ENCODE results near the gene SPRED2. TPM values are rescaled to one million over a fixed set of nuclear protein-coding genes. Genes with fewer than 3 reads are reported as not detected.

SPRED2 gene
- total RNA-seq, 1 experiment from 2014 or later, result 33.3 TPM

GRCh38 chr2:65396348-65397026 lies 35.9 kb downstream of the SPRED2 start:
- BruUV-seq (replicated peaks), result no TSS peak

GRCh38 chr2:65395621-65396347 lies 36.6 kb downstream of the SPRED2 start:
- intact Hi-C loops (cut with micrococcal nuclease; ENCODE audit: unreplicated experiment), result no loop called here
- H3K27me3 Mint-ChIP-seq (ENCODE audit: unreplicated experiment), result no peaks in the 10 kb centered on the region
- no peaks in the 10 kb centered on the region for H3K9me3 Mint-ChIP-seq (ENCODE audit: low read depth, unreplicated experiment)
- H3K27ac Mint-ChIP-seq (ENCODE audit: unreplicated experiment), result no peak overlapping the region
- TF ChIP-seq CTCF (IDR thresholded peaks at IDR 0.05; ENCODE audit: unreplicated experiment), result no peak
- no TSS peak for BruUV-seq (replicated peaks)
- DNase-seq, result no peak
- CTCF ChIA-PET, result no interaction called here
- no peaks in the 10 kb centered on the region for H3K36me3 Mint-ChIP-seq (ENCODE audit: insufficient read depth, unreplicated experiment)
- H3K4me1 Mint-ChIP-seq (ENCODE audit: low read depth, unreplicated experiment), result peaks cover 20% of the 10 kb centered on the region
- H3K4me3 Mint-ChIP-seq (ENCODE audit: low read depth, unreplicated experiment), result no peak overlapping the region

More at GRCh38 chr2:65396348-65397026, 35.9 kb downstream of the SPRED2 start:
- no peak for TF ChIP-seq CTCF (IDR thresholded peaks at IDR 0.05; ENCODE audit: unreplicated experiment)
- CTCF ChIA-PET, result interaction anchor here (0.7 kb wide), 2 partner anchors 99 to 649 kb away, joined by 3 read pairs; no protein-coding TSS in a partner anchor
- H3K36me3 Mint-ChIP-seq (ENCODE audit: insufficient read depth, unreplicated experiment), result no peaks in the 10 kb centered on the region
- no peaks in the 10 kb centered on the region for H3K9me3 Mint-ChIP-seq (ENCODE audit: low read depth, unreplicated experiment)
- no peak overlapping the region for H3K27ac Mint-ChIP-seq (ENCODE audit: unreplicated experiment)
- intact Hi-C loops (cut with micrococcal nuclease; ENCODE audit: unreplicated experiment), result no loop called here
- peaks cover 20% of the 10 kb centered on the region for H3K4me1 Mint-ChIP-seq (ENCODE audit: low read depth, unreplicated experiment)
- H3K27me3 Mint-ChIP-seq (ENCODE audit: unreplicated experiment), result no peaks in the 10 kb centered on the region
- DNase-seq, result no peak
- no peak overlapping the region for H3K4me3 Mint-ChIP-seq (ENCODE audit: low read depth, unreplicated experiment)

GRCh38 chr2:65393743-65394422 lies 38.5 kb downstream of the SPRED2 start:
- TF ChIP-seq CTCF (IDR thresholded peaks at IDR 0.05; ENCODE audit: unreplicated experiment), result no peak
- CTCF ChIA-PET, result interaction anchor here (1.0 kb wide), 1 partner anchor 11 kb away, joined by 3 read pairs; no protein-coding TSS in a partner anchor
- Mint-ChIP-seq H3K4me1 (ENCODE audit: low read depth, unreplicated experiment) (peaks cover 37% of the 10 kb centered on the region), H3K4me3 (ENCODE audit: low read depth, unreplicated experiment) (no peak overlapping the region), H3K9me3 (ENCODE audit: low read depth, unreplicated experiment) (no peaks in the 10 kb centered on the region), H3K36me3 (ENCODE audit: insufficient read depth, unreplicated experiment) (no peaks in the 10 kb centered on the region), H3K27me3 (ENCODE audit: unreplicated experiment) (no peaks in the 10 kb centered on the region), H3K27ac (ENCODE audit: unreplicated experiment) (no peak overlapping the region)
- no TSS peak for BruUV-seq (replicated peaks)
- intact Hi-C loops (cut with micrococcal nuclease; ENCODE audit: unreplicated experiment), result no loop called here
- DNase-seq, result no peak

GRCh38 chr2:65393046-65393445 lies 39.4 kb downstream of the SPRED2 start:
- Mint-ChIP-seq H3K4me1 (ENCODE audit: low read depth, unreplicated experiment) (peaks cover 45% of the 10 kb centered on the region), H3K36me3 (ENCODE audit: insufficient read depth, unreplicated experiment) (no peaks in the 10 kb centered on the region), H3K9me3 (ENCODE audit: low read depth, unreplicated experiment) (no peaks in the 10 kb centered on the region), H3K27me3 (ENCODE audit: unreplicated experiment) (no peaks in the 10 kb centered on the region), H3K27ac (ENCODE audit: unreplicated experiment) (no peak overlapping the region), H3K4me3 (ENCODE audit: low read depth, unreplicated experiment) (no peak overlapping the region)
- intact Hi-C loops (cut with micrococcal nuclease; ENCODE audit: unreplicated experiment), result no loop called here
- TF ChIP-seq CTCF (IDR thresholded peaks at IDR 0.05; ENCODE audit: unreplicated experiment), result no peak
- BruUV-seq (replicated peaks), result no TSS peak
- CTCF ChIA-PET, result interaction anchor here (1.0 kb wide), 1 partner anchor 10 kb away, joined by 3 read pairs; no protein-coding TSS in a partner anchor
- no peak for DNase-seq
